ENCODE data around the gene DDX31.
"Not testable (repeated sequence)": the region's sequence is repeated elsewhere in the genome, so short reads cannot be mapped to it uniquely, and the experiment has no call there.

The DDX31 gene

GRCh38 chr9:132669698-132670456, at the start of gene DDX31:
TSS of gene DDX31 (minus strand) at chr9:132669983. CDS start at chr9:132669934, 49 bp downstream.
- peaks cover 9% of the 10 kb centered on the region; the same call in 1 of the 2 replicates for H3K36me3 ChIP-seq (ENCODE audit: insufficient read depth, low read depth, low read length)
- H3K4me1 ChIP-seq (ENCODE audit: insufficient read depth, low read length), result peaks cover 24% of the 10 kb centered on the region; the same call in 1 of the 2 replicates

DNA sequence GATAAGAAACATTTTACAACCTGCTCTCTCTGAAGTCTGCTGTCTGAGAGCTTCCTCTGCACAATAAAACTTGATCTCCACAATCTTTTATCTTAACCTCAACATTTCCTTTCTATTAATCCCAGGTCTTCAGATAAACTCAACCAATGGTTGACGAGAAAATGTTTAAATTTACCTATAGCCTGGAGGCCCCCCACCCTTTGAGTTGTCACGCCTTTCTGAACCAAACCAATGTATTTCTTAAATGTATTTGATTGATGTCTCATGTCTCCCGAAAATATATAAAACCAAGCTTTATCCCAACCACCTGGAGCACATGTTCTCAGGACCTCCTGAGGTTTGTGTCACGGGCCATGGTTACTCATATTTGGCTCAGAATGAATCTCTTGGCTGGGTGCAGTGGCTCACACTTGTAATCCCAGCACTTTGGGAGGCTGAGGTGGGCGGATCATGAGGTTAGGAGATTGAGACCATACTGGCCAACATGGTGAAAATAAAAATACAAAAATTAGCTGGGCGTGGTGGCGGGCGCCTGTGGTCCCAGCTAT, 48.7 kb upstream of the DDX31 start:
- not testable (repeated sequence) for H3K27ac ChIP-seq (ENCODE audit: low read length); H3K4me1 ChIP-seq (ENCODE audit: insufficient read depth, low read length); H3K27me3 ChIP-seq (ENCODE audit: insufficient read depth, low read length); H3K9me3 ChIP-seq (ENCODE audit: insufficient read depth, low read depth, low read length); H3K4me3 ChIP-seq (ENCODE audit: low read length); H3K36me3 ChIP-seq (ENCODE audit: insufficient read depth, low read depth, low read length); H3K9ac ChIP-seq (ENCODE audit: low read depth, low read length)

More at GRCh38 chr9:132669698-132670456, at the start of gene DDX31:
- Histone ChIP-seq H3K4me3 (ENCODE audit: low read length) (peak within 1 kb of the TSS; percentile 84), H3K27me3 (ENCODE audit: insufficient read depth, low read length) (no peaks in the 10 kb centered on the region), H3K9me3 (ENCODE audit: insufficient read depth, low read depth, low read length) (no peaks in the 10 kb centered on the region), H3K27ac (ENCODE audit: low read length) (peak within 1 kb of the TSS; percentile 35), H3K9ac (ENCODE audit: low read depth, low read length) (peak within 1 kb of the TSS; percentile 89)

DNA sequence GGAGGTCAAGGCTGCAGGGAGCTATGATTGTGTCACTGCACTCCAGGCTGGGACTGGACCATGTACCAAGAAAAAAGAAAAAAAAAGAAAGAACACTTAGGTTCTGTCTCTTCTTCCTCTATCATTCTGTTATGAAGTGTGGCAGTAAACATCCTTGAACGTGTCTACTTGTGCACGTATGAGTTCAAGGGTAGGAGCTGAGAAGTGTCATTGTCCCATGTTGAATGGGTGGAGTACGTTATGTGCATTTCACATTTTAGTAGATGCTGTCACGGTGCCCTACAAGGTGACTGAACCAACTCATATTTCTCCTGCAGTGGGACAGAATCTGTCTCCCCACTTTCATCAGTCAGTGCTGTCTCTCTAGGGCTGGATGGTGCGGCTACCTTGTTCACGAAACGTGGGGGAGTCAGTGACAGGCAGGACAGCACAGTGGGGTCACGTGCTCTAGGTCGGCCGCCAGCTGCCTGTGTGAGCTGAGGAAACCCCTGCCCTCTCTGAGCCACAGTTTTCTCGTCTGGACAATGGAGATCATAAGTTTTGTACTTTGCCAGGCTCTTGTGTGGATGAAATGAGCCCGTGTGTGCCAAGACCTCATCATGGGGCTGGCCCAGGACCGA, 47.7 kb upstream of the DDX31 start:
- Histone ChIP-seq H3K27ac (ENCODE audit: low read length) (no peak overlapping the region), H3K36me3 (ENCODE audit: insufficient read depth, low read depth, low read length) (no peaks in the 10 kb centered on the region), H3K9me3 (ENCODE audit: insufficient read depth, low read depth, low read length) (no peaks in the 10 kb centered on the region), H3K27me3 (ENCODE audit: insufficient read depth, low read length) (no peaks in the 10 kb centered on the region), H3K4me1 (ENCODE audit: insufficient read depth, low read length) (no peaks in the 10 kb centered on the region), H3K4me3 (ENCODE audit: low read length) (no peak overlapping the region), H3K9ac (ENCODE audit: low read depth, low read length) (no peak overlapping the region)

DNA sequence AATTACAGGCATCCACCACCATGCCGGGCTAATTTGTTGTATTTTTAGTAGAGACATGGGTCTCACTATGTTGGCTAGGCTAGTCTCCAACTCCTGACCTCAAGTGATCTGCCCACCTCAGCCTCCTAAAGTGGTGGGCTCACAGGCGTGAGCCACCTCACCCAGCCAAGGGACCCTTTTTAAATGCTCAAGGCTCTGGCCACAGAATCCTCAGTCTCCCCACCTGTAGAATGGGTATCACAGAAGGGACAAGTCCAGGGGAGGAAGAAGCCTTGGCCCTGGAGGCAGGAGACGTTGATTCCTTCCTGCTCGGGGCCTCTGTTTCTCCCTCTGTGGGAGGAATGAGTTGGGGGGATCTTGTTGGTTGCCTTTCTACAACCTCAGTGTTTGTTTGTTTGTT, 46.2 kb upstream of the DDX31 start:
- H3K9me3 ChIP-seq (ENCODE audit: insufficient read depth, low read depth, low read length), result no peaks in the 10 kb centered on the region
- no peaks in the 10 kb centered on the region for H3K27me3 ChIP-seq (ENCODE audit: insufficient read depth, low read length)
- H3K9ac ChIP-seq (ENCODE audit: low read depth, low read length), result no peak overlapping the region

GRCh38 chr9:132712753-132713152, 43.0 kb upstream of the DDX31 start:
- no peak overlapping the region for H3K9ac ChIP-seq (ENCODE audit: low read depth, low read length)
- H3K36me3 ChIP-seq (ENCODE audit: insufficient read depth, low read depth, low read length), result no peaks in the 10 kb centered on the region
- no peak overlapping the region for H3K4me3 ChIP-seq (ENCODE audit: low read length)
- H3K4me1 ChIP-seq (ENCODE audit: insufficient read depth, low read length), result no peaks in the 10 kb centered on the region
- H3K9me3 ChIP-seq (ENCODE audit: insufficient read depth, low read depth, low read length), result no peaks in the 10 kb centered on the region
- no peak overlapping the region for H3K27ac ChIP-seq (ENCODE audit: low read length)
- no peaks in the 10 kb centered on the region for H3K27me3 ChIP-seq (ENCODE audit: insufficient read depth, low read length)

More for the DNA sequence above, 46.2 kb upstream of the DDX31 start:
- no peaks in the 10 kb centered on the region for H3K36me3 ChIP-seq (ENCODE audit: insufficient read depth, low read depth, low read length)
- H3K27ac ChIP-seq (ENCODE audit: low read length), result no peak overlapping the region
- H3K4me1 ChIP-seq (ENCODE audit: insufficient read depth, low read length), result no peaks in the 10 kb centered on the region
- H3K4me3 ChIP-seq (ENCODE audit: low read length), result no peak overlapping the region

- no peak overlapping the region for H3K4me3 ChIP-seq (ENCODE audit: low read length)
- H3K4me1 ChIP-seq (ENCODE audit: insufficient read depth, low read length), result no peaks in the 10 kb centered on the region
- H3K9me3 ChIP-seq (ENCODE audit: insufficient read depth, low read depth, low read length), result no peaks in the 10 kb centered on the region
- H3K36me3 ChIP-seq (ENCODE audit: insufficient read depth, low read depth, low read length), result no peaks in the 10 kb centered on the region
- H3K27me3 ChIP-seq (ENCODE audit: insufficient read depth, low read length), result no peaks in the 10 kb centered on the region
- no peak overlapping the region for H3K9ac ChIP-seq (ENCODE audit: low read depth, low read length)
- no peak overlapping the region for H3K27ac ChIP-seq (ENCODE audit: low read length)
Observed at GRCh38 chr9:132711846-132712245, 42.1 kb upstream of the DDX31 start.

DNA sequence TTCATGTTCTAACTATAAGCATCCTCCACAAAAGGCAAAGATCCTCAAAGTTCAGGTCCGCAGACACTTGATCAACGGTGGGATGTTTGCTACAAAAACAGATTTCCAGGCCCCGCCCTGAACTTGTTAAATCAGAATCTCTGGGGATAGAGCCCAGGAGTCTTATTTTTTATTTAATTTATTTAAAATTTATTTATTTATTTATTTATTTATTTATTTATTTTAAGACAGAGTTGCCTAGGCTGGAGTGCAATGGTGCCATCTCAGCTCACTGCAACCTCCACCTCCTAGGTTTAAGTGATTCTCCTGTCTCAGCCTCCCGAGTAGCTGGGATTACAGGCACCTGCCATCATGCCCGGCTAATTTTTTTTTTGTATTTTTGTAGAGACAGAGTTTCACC, 41.4 kb upstream of the DDX31 start:
- H3K4me1 ChIP-seq (ENCODE audit: insufficient read depth, low read length); H3K9me3 ChIP-seq (ENCODE audit: insufficient read depth, low read depth, low read length); H3K27ac ChIP-seq (ENCODE audit: low read length); H3K9ac ChIP-seq (ENCODE audit: low read depth, low read length); H3K4me3 ChIP-seq (ENCODE audit: low read length); H3K36me3 ChIP-seq (ENCODE audit: insufficient read depth, low read depth, low read length); H3K27me3 ChIP-seq (ENCODE audit: insufficient read depth, low read length): not testable (repeated sequence)

DNA sequence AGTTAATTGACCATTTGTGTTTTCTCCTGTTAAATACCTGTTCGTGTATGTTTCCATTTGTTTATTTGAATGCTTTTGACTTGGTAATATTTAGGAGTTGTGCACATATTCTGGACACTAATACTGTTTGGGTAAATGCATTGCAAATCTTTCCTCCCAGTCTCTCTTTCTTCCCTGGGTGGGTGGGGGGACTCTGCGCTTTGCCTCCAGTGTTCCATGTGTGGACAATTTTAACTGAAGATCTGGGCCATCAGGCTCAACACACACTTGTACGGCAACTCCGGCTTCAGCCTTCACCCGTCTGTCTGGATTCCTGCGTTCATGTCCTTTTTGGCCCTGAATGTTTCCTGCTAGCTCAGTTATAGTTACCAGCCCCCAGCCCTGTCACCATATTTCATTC, 40.5 kb upstream of the DDX31 start:
- Histone ChIP-seq H3K27me3 (ENCODE audit: insufficient read depth, low read length) (no peaks in the 10 kb centered on the region), H3K4me1 (ENCODE audit: insufficient read depth, low read length) (no peaks in the 10 kb centered on the region), H3K4me3 (ENCODE audit: low read length) (no peak overlapping the region), H3K9ac (ENCODE audit: low read depth, low read length) (no peak overlapping the region), H3K36me3 (ENCODE audit: insufficient read depth, low read depth, low read length) (no peaks in the 10 kb centered on the region), H3K27ac (ENCODE audit: low read length) (no peak overlapping the region), H3K9me3 (ENCODE audit: insufficient read depth, low read depth, low read length) (no peaks in the 10 kb centered on the region)

DNA sequence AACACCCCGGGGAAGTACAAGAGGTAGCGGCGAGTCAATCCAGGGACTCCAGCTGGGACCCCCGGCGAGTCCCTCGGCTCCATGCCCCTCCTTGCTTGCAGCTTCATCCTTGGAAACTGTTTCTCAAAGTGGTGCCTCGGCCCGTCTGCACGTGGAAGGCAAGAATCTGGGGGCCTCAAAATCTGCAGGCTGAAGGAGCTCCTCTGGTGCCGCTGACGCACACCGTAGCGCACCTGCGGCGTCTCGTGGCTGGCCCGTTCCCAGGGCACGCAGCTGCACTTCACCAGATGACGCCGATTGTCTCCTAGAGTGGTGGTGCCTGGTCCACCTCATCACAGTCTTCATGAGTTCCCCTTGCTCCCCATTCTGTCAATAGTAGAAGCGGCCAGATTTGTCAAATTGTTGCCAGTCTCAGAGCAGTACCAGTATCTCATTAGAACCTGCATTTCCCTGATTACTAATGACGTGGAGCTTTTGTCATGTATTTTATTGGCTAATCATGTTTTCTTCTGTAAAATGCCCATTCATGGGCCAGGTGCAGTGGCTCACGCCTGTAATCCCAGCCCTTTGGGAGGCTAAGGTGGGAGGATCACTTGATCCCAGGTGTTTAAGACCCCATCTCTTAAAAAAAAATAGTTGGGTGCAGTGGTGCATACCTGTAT, 39.1 kb upstream of the DDX31 start:
- Histone ChIP-seq H3K27ac (ENCODE audit: low read length) (no peak overlapping the region), H3K9ac (ENCODE audit: low read depth, low read length) (no peak overlapping the region), H3K4me1 (ENCODE audit: insufficient read depth, low read length) (no peaks in the 10 kb centered on the region), H3K9me3 (ENCODE audit: insufficient read depth, low read depth, low read length) (peaks cover 5% of the 10 kb centered on the region; the same call in 1 of the 2 replicates), H3K27me3 (ENCODE audit: insufficient read depth, low read length) (no peaks in the 10 kb centered on the region), H3K4me3 (ENCODE audit: low read length) (no peak overlapping the region), H3K36me3 (ENCODE audit: insufficient read depth, low read depth, low read length) (no peaks in the 10 kb centered on the region)

- Histone ChIP-seq H3K9ac (ENCODE audit: low read depth, low read length) (no peak overlapping the region), H3K4me3 (ENCODE audit: low read length) (no peak overlapping the region), H3K27me3 (ENCODE audit: insufficient read depth, low read length) (no peaks in the 10 kb centered on the region), H3K36me3 (ENCODE audit: insufficient read depth, low read depth, low read length) (no peaks in the 10 kb centered on the region), H3K4me1 (ENCODE audit: insufficient read depth, low read length) (no peaks in the 10 kb centered on the region), H3K9me3 (ENCODE audit: insufficient read depth, low read depth, low read length) (peaks cover 8% of the 10 kb centered on the region; the same call in 1 of the 2 replicates), H3K27ac (ENCODE audit: low read length) (no peak overlapping the region)
Observed at GRCh38 chr9:132708239-132708638, 38.5 kb upstream of the DDX31 start.

DNA sequence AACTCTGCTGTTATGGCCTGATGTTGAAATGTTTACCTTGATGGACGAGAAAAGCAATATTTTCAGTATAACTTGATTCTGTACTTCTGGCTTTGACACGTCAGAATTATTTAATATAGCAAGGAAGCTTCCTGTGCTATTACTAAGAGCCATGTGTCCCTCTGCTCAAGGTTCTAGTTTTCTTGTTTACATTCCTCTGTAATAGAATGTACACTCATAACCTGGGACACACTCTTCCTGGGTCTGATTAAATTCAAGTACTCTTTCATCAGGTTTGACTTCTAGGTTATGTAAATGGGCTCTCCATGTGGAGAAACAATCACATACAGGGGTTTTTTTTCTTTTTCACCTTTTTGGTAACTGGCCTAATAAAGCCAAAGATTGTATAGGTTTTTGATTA, 33.6 kb upstream of the DDX31 start:
- no peak overlapping the region for H3K9ac ChIP-seq (ENCODE audit: low read depth, low read length)
- no peak overlapping the region for H3K4me3 ChIP-seq (ENCODE audit: low read length)
- H3K4me1 ChIP-seq (ENCODE audit: insufficient read depth, low read length), result no peaks in the 10 kb centered on the region
- no peaks in the 10 kb centered on the region for H3K36me3 ChIP-seq (ENCODE audit: insufficient read depth, low read depth, low read length)
- H3K9me3 ChIP-seq (ENCODE audit: insufficient read depth, low read depth, low read length), result peaks cover 36% of the 10 kb centered on the region
- no peak overlapping the region for H3K27ac ChIP-seq (ENCODE audit: low read length)
- no peaks in the 10 kb centered on the region for H3K27me3 ChIP-seq (ENCODE audit: insufficient read depth, low read length)

All from iPS-20b (cell line).